Psoas muscle (tissue), 8 donors: ENCODE data around the gene CCDC88A. TPM values are rescaled to one million over a fixed set of nuclear protein-coding genes. Genes with fewer than 3 reads are reported as not detected.

Experiments used
- ATAC-seq, 4 donors: fragments of 200-7000 bp; cut with Tn5 transposase; one replicate each; pipeline ENCODE4 v1.9.1; 2020; ENCODE audit warnings: moderate library complexity in 3 of 4, mild to moderate bottlenecking in 2 of 4
- DNase-seq, 2 donors: peaks; one replicate each; pipeline ENCODE4 v3.0.0-alpha.2; 2020
- H3K27ac ChIP-seq: fragments of 200-600 bp; one replicate; pipeline ENCODE4 v1.8.0; 2022
- H3K27me3 ChIP-seq, 3 donors: fragments of 200-600 bp in 1 of 3; one replicate each; pipeline versions ENCODE4 v1.6.1 to v1.8.0; 2013 to 2022; ENCODE audit warnings: low read length in 2 of 3, mild to moderate bottlenecking in 2 of 3, moderate library complexity in 1 of 3; ENCODE audit not compliant: insufficient read depth in 3 of 3
- H3K36me3 ChIP-seq, 2 donors: fragments of 200-600 bp in 1 of 2; one replicate each; pipeline versions ENCODE4 v1.6.1 to v1.8.0; 2013 to 2022; ENCODE audit warnings: low read depth in 1 of 2, mild to moderate bottlenecking in 1 of 2, moderate library complexity in 1 of 2; ENCODE audit not compliant: insufficient read depth in 1 of 2
- H3K4me1 ChIP-seq: fragments of 200-600 bp; one replicate; pipeline ENCODE4 v1.8.0; 2022
- H3K4me3 ChIP-seq: fragments of 200-600 bp; one replicate; pipeline ENCODE4 v1.8.0; 2022; ENCODE audit warnings: mild to moderate bottlenecking
- H3K9me3 ChIP-seq: fragments of 200-600 bp; one replicate; pipeline ENCODE4 v1.8.0; 2022
- WGBS, 3 donors: extraction: QIAGEN DNeasy Blood & Tissue Kit; methylation state at CpG; one replicate each; pipeline versions ENCODE4 v1.1.6 to v1.1.7; 2013; 5-methylcytosine and 5-hydroxymethylcytosine counted together
- intact Hi-C, 2 donors: fragments of 100-400 bp; cut with DNase I; formaldehyde crosslinking; loops; one replicate each; pipeline versions ENCODE4 v1.11.0 to v1.14.2; 2022
- polyA plus RNA-seq, 3 donors: library from polyadenylated mRNA; stranded (reverse); fragments of 200-250 nt; gene quantifications; one replicate each; pipeline ENCODE4 v1.2.3, GENCODE V29; 2013
- total RNA-seq, 4 donors: library from RNA; stranded (reverse); fragmentation: NEBNext Ultra II Directional in 2 of 4; extraction: Animal tissue kit (Norgen Biotek cat#: 25700) in 2 of 4; gene quantifications; one replicate each; pipeline versions ENCODE4 v1.2.1 to v1.2.4, GENCODE V29; 2021 to 2023
- TF ChIP-seq, protein P1 (sequence below): fragments of 200-600 bp; IDR thresholded peaks from one replicate; pipeline ENCODE4 v1.8.0; 2022; ENCODE audit warnings: antibody characterized with exemption
- donor health status: healthy with polysubstance abuse.
- donor health status: DM: no; HTN: no; CAD: no; lungs with moderate emphysema.
- donor health status: Bipolar disorder and iron deficiency.
- donor health status: healthy.
- donor health status: DM: yes; HTN: yes; CAD: no.
- donor health status: DM: no; HTN: no; CAD: no.
- donor health status: DM: no; HTN: no; CAD: no.
- donor health status: DM: yes; HTN: yes; CAD: no.

CCDC88A gene
- total and polyA plus RNA-seq, 7 donors: 4.7 to 21.4 (median 12.3) TPM

DNA sequence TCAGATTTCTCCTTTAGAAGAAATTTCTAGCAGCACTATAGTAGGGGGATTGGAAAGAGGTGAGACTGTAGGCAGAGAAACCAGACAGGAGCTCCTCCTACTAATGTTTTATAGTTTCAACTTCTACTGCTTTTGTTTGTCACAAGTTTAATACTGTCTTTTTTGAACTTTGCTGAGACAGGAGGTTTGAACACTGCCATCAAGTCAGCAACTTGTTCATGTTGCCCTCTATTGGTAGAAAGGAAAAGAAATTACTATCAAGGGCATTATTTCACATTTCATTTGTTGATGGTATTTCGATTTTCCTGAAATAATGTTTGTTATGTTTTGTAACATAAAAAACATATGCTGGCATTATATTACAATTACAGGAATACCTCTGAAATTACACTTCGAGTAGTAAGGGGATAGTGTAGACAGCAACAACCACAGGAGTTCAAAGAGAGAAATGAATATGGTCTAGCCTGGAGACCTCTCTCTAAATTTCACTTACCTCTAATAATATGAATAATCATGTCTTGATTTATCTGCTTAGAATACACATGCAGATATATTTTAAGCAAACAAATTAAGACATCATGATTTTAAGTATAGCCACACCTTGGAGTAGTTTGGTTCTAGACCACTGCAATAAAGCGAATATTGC is 12.4 kb upstream of the CCDC88A start:
- DNase-seq (no peak), ATAC-seq (peak in 2 of 4 donors; percentile 62 to 65)
- H3K4me1 ChIP-seq: no peaks in the 10 kb centered on the region
- TF ChIP-seq, protein P1, sequence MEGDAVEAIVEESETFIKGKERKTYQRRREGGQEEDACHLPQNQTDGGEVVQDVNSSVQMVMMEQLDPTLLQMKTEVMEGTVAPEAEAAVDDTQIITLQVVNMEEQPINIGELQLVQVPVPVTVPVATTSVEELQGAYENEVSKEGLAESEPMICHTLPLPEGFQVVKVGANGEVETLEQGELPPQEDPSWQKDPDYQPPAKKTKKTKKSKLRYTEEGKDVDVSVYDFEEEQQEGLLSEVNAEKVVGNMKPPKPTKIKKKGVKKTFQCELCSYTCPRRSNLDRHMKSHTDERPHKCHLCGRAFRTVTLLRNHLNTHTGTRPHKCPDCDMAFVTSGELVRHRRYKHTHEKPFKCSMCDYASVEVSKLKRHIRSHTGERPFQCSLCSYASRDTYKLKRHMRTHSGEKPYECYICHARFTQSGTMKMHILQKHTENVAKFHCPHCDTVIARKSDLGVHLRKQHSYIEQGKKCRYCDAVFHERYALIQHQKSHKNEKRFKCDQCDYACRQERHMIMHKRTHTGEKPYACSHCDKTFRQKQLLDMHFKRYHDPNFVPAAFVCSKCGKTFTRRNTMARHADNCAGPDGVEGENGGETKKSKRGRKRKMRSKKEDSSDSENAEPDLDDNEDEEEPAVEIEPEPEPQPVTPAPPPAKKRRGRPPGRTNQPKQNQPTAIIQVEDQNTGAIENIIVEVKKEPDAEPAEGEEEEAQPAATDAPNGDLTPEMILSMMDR: peak; percentile 65
- H3K9me3 ChIP-seq: no peaks in the 10 kb centered on the region
- intact Hi-C loops: loop anchor here in 1 of 2 donors (5.0 kb wide), 1 partner anchor 165 kb away; the partner anchor contains the start of gene MTIF2
- no peak overlapping the region for H3K4me3 ChIP-seq
- H3K27ac ChIP-seq: no peak overlapping the region
- H3K27me3 ChIP-seq: no peaks in the 10 kb centered on the region
- H3K36me3 ChIP-seq: no peaks in the 10 kb centered on the region
- WGBS, 3 donors: 43 to 52% (median 45%) methylated on average over 3 of the region's 3 CpGs

GRCh38 chr2:55430211-55430975 is 10.7 kb upstream of the CCDC88A start:
- no peaks in the 10 kb centered on the region for H3K27me3 ChIP-seq
- H3K27ac ChIP-seq: no peak overlapping the region
- ATAC-seq: no peak
- no peaks in the 10 kb centered on the region for H3K36me3 ChIP-seq
- TF ChIP-seq, protein P1: no peak
- no peak for DNase-seq
- WGBS, 3 donors: 55 to 60% (median 58%) methylated on average over 3 of the region's 3 CpGs
- intact Hi-C loops: loop anchor here in 1 of 2 donors (5.0 kb wide), 1 partner anchor 163 kb away; the partner anchor contains the start of gene MTIF2
- H3K9me3 ChIP-seq: no peaks in the 10 kb centered on the region
- H3K4me3 ChIP-seq: no peak overlapping the region
- H3K4me1 ChIP-seq: no peaks in the 10 kb centered on the region

GRCh38 chr2:55428258-55428657 is 8.6 kb upstream of the CCDC88A start:
- intact Hi-C loops: loop anchor here in 1 of 2 donors (10.0 kb wide), 1 partner anchor 87 kb away; the partner anchor contains the start of gene CFAP36
- ATAC-seq (no peak), DNase-seq (no peak)
- Histone ChIP-seq H3K36me3 (no peaks in the 10 kb centered on the region), H3K4me3 (no peak overlapping the region), H3K27me3 (no peaks in the 10 kb centered on the region), H3K9me3 (no peaks in the 10 kb centered on the region), H3K27ac (no peak overlapping the region), H3K4me1 (no peaks in the 10 kb centered on the region)
- TF ChIP-seq, protein P1: no peak
- 85 to 89% (median 89%) methylated on average over 3 of the region's 3 CpGs for whole genome bisulfite sequencing, 3 donors

DNA sequence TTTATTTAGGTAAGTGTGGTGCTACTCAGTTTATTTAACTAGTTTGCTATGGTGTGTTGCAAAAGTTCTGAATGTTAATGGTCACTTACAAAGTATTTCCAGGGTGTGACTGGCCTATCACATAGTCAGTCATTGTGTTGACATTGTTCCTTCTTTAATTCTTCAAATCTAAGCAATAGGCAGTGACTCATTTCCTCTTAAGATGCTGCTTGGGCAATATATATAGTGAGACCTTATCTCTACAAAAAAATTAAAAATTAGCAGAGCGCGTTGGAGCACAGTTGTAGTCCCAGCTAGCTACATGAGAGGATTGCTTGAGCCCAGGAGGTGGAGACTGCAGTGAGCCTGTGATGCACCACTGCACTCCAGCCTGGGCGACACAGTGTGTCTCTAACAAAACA is 5.8 kb upstream of the CCDC88A start:
- ATAC-seq (no peak), DNase-seq (no peak)
- TF ChIP-seq, protein P1: no peak
- no peaks in the 10 kb centered on the region for H3K36me3 ChIP-seq
- H3K27ac ChIP-seq: no peak overlapping the region
- H3K4me1 ChIP-seq: no peaks in the 10 kb centered on the region
- no peaks in the 10 kb centered on the region for H3K9me3 ChIP-seq
- intact Hi-C loops: loop anchor here in 1 of 2 donors (10.0 kb wide), 1 partner anchor 89 kb away; the partner anchor contains the start of gene CFAP36
- no peaks in the 10 kb centered on the region for H3K27me3 ChIP-seq
- H3K4me3 ChIP-seq: no peak overlapping the region
- WGBS, 3 donors: 76 to 83% (median 82%) methylated on average over 3 of the region's 3 CpGs
